ENCODE measurements around the gene RNASEH2A. TPM values are rescaled to one million over a fixed set of nuclear protein-coding genes. Genes with fewer than 3 reads are reported as not detected.

RNASEH2A gene
- total and polyA plus RNA-seq, 2 of the 13 experiments (the other 11 are each of a cell fraction or from before 2014, with no cell fraction given): 25.1 to 35.8 TPM

DNA sequence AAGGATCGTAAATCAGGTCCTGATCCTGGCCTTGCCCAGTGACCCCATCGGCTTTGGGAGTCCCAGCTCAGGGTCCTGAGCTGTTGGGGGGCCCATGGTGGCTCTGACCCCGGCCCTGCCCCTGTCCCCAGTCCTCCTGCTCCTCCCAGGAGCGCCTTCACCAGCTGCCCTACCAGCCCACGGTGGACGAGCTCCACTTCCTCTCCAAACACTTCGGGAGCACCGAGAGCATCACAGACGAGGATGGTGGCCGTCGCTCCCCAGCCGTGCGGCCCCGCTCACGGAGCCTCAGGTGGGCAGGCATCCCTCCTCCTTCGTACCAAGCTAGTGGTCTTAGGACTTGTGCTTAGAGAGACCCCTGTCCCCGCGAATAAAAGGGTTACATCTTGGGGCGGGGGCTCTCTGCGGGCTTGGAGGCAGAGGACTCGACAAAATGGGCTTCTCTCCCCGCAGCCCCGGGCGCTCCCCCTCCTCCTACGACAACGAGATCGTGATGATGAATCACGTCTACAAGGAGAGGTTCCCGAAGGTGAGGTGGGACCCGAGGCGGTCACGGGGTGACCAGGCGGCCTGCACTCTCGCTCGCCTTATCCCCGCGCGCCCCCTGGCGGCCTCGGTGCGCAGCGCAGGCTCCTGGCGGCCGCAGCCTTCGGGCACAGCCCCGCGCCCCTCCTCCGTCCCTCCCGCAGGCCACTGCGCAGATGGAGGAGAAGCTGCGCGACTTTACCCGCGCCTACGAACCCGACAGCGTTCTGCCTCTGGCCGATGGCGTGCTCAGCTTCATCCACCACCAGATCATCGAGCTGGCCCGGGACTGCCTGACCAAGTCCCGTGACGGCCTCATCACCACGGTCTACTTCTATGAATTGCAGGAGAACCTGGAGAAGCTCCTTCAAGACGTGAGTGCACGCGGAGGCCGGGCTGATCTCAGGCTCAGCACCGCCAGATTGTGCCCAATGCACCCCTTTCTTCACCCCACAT, 41.1 kb downstream of the RNASEH2A start (continued):
- TF ChIP-seq GABPB1 (CRISPR knock-in tag; IDR thresholded peaks at IDR 0.05): peak; percentile 76
- TF ChIP-seq RARA (CRISPR knock-in tag; IDR thresholded peaks at IDR 0.05): no peak
- no peak for TF ChIP-seq ZNF674 (CRISPR knock-in tag; IDR thresholded peaks at IDR 0.05; ENCODE audit: low read depth)
- peak; percentile 21; the same call in 1 of the 2 replicates for TF ChIP-seq FOSL2 (CRISPR knock-in tag; IDR thresholded peaks at IDR 0.05)
- 0 out of 2 replicates have a peak, but pooled peaks have one; percentile 73 for TF ChIP-seq SALL2 (CRISPR knock-in tag; IDR thresholded peaks at IDR 0.05)
- TF ChIP-seq, protein P1, sequence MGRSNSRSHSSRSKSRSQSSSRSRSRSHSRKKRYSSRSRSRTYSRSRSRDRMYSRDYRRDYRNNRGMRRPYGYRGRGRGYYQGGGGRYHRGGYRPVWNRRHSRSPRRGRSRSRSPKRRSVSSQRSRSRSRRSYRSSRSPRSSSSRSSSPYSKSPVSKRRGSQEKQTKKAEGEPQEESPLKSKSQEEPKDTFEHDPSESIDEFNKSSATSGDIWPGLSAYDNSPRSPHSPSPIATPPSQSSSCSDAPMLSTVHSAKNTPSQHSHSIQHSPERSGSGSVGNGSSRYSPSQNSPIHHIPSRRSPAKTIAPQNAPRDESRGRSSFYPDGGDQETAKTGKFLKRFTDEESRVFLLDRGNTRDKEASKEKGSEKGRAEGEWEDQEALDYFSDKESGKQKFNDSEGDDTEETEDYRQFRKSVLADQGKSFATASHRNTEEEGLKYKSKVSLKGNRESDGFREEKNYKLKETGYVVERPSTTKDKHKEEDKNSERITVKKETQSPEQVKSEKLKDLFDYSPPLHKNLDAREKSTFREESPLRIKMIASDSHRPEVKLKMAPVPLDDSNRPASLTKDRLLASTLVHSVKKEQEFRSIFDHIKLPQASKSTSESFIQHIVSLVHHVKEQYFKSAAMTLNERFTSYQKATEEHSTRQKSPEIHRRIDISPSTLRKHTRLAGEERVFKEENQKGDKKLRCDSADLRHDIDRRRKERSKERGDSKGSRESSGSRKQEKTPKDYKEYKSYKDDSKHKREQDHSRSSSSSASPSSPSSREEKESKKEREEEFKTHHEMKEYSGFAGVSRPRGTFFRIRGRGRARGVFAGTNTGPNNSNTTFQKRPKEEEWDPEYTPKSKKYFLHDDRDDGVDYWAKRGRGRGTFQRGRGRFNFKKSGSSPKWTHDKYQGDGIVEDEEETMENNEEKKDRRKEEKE (IDR thresholded peaks at IDR 0.05): no peak
- TF ChIP-seq ZMYM3 (CRISPR knock-in tag; IDR thresholded peaks at IDR 0.05): no peak
- TF ChIP-seq TBX2 (CRISPR knock-in tag; IDR thresholded peaks at IDR 0.05; ENCODE audit: borderline replicate concordance): peak; percentile 49
- no peak for TF ChIP-seq HES4 (CRISPR knock-in tag; IDR thresholded peaks at IDR 0.05; ENCODE audit: borderline replicate concordance)
- TF ChIP-seq, protein P2, sequence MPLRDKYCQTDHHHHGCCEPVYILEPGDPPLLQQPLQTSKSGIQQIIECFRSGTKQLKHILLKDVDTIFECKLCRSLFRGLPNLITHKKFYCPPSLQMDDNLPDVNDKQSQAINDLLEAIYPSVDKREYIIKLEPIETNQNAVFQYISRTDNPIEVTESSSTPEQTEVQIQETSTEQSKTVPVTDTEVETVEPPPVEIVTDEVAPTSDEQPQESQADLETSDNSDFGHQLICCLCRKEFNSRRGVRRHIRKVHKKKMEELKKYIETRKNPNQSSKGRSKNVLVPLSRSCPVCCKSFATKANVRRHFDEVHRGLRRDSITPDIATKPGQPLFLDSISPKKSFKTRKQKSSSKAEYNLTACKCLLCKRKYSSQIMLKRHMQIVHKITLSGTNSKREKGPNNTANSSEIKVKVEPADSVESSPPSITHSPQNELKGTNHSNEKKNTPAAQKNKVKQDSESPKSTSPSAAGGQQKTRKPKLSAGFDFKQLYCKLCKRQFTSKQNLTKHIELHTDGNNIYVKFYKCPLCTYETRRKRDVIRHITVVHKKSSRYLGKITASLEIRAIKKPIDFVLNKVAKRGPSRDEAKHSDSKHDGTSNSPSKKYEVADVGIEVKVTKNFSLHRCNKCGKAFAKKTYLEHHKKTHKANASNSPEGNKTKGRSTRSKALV (CRISPR knock-in tag; IDR thresholded peaks at IDR 0.05): peak; percentile 51; the same call in 1 of the 2 replicates
- TF ChIP-seq ZBTB21 (CRISPR knock-in tag; IDR thresholded peaks at IDR 0.05): no peak
- TF ChIP-seq, protein P3, sequence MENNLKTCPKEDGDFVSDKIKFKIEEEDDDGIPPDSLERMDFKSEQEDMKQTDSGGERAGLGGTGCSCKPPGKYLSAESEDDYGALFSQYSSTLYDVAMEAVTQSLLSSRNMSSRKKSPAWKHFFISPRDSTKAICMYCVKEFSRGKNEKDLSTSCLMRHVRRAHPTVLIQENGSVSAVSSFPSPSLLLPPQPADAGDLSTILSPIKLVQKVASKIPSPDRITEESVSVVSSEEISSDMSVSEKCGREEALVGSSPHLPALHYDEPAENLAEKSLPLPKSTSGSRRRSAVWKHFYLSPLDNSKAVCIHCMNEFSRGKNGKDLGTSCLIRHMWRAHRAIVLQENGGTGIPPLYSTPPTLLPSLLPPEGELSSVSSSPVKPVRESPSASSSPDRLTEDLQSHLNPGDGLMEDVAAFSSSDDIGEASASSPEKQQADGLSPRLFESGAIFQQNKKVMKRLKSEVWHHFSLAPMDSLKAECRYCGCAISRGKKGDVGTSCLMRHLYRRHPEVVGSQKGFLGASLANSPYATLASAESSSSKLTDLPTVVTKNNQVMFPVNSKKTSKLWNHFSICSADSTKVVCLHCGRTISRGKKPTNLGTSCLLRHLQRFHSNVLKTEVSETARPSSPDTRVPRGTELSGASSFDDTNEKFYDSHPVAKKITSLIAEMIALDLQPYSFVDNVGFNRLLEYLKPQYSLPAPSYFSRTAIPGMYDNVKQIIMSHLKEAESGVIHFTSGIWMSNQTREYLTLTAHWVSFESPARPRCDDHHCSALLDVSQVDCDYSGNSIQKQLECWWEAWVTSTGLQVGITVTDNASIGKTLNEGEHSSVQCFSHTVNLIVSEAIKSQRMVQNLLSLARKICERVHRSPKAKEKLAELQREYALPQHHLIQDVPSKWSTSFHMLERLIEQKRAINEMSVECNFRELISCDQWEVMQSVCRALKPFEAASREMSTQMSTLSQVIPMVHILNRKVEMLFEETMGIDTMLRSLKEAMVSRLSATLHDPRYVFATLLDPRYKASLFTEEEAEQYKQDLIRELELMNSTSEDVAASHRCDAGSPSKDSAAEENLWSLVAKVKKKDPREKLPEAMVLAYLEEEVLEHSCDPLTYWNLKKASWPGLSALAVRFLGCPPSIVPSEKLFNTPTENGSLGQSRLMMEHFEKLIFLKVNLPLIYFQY (CRISPR knock-in tag; IDR thresholded peaks at IDR 0.05; ENCODE audit: borderline replicate concordance): no peak
- no peak for TF ChIP-seq ZBTB7A (CRISPR knock-in tag; IDR thresholded peaks at IDR 0.05)
- TF ChIP-seq NFIB (CRISPR knock-in tag; IDR thresholded peaks at IDR 0.05; ENCODE audit: borderline replicate concordance): no peak
- TF ChIP-seq ZNF547 (CRISPR knock-in tag; IDR thresholded peaks at IDR 0.05): no peak
- TF ChIP-seq ZNF709 (CRISPR knock-in tag; IDR thresholded peaks at IDR 0.05): no peak
- no peak for TF ChIP-seq SNAI1 (CRISPR knock-in tag; IDR thresholded peaks at IDR 0.05; ENCODE audit: borderline replicate concordance)
- peak; percentile 36; the same call in 1 of the 2 replicates for TF ChIP-seq ZNF768 (CRISPR knock-in tag; IDR thresholded peaks at IDR 0.05)
- no peak for TF ChIP-seq NFYB (CRISPR knock-in tag; IDR thresholded peaks at IDR 0.05)
